Coronary artery (tissue), 2 donors: Measurements from ENCODE around the gene E2F1.

Experiments used
- DNase-seq: peaks from one replicate; pipeline ENCODE4 v3.0.0-alpha.2; 2017; ENCODE audit warnings: low spot score
- H3K27ac ChIP-seq, 2 donors: fragments of 200-600 bp; sonication (generic); one replicate each; pipeline ENCODE4 v1.5.1; 2016 to 2019
- H3K4me3 ChIP-seq: fragments of 200-600 bp; sonication (generic); 2 replicates; pipeline ENCODE4 v1.5.1; 2016; ENCODE audit warnings: mild to moderate bottlenecking, moderate library complexity
- CTCF ChIP-seq: fragments of 200-600 bp; sonication (generic); IDR thresholded peaks from one replicate; pipeline ENCODE4 v1.5.1; 2019; ENCODE audit warnings: antibody characterized with exemption

The E2F1 gene

GRCh38 chr20:33686100-33686983 is at the start of gene E2F1:
Gene E2F1 (minus strand): TSS chr20:33686385. CDS start chr20:33686264, 121 bp downstream.
- Histone ChIP-seq H3K4me3 (peak within 1 kb of the TSS; percentile 70), H3K27ac (peak within 1 kb of the TSS; percentile 6 to 72)
- TF ChIP-seq CTCF: no peak
- peak; percentile 96 for DNase-seq

GRCh38 chr20:33733654-33734576 is 47.7 kb upstream of the E2F1 start:
- TF ChIP-seq CTCF: no peak
- Histone ChIP-seq H3K27ac (peak overlapping the region; percentile 45 to 79), H3K4me3 (peak overlapping the region; percentile 30)
- DNase-seq: no peak

GRCh38 chr20:33732166-33732970 is 46.2 kb upstream of the E2F1 start:
- no peak for TF ChIP-seq CTCF
- peak overlapping the region; percentile 89 for H3K4me3 ChIP-seq
- peak overlapping the region; percentile 84 to 97 for H3K27ac ChIP-seq
- no peak for DNase-seq

GRCh38 chr20:33731693-33732165 is 45.5 kb upstream of the E2F1 start, which contains the start of gene ZNF341:
Gene ZNF341 (plus strand): TSS chr20:33731996. CDS start chr20:33732022, 26 bp downstream.
- peak within 1 kb of the TSS; percentile 84 to 97 for H3K27ac ChIP-seq
- DNase-seq: peak; percentile 90
- peak; percentile 76 for TF ChIP-seq CTCF
- peak within 1 kb of the TSS; percentile 89 for H3K4me3 ChIP-seq

GRCh38 chr20:33730946-33731692 is 44.9 kb upstream of the E2F1 start:
- H3K27ac ChIP-seq: peak overlapping the region; percentile 84 to 97
- no peak for DNase-seq
- H3K4me3 ChIP-seq: peak overlapping the region; percentile 89
- no peak for TF ChIP-seq CTCF

GRCh38 chr20:33729101-33729500 is 42.9 kb upstream of the E2F1 start:
- TF ChIP-seq CTCF: no peak
- no peak overlapping the region for H3K27ac ChIP-seq

More at GRCh38 chr20:33729101-33729500, 42.9 kb upstream of the E2F1 start:
- no peak for DNase-seq
- no peak overlapping the region for H3K4me3 ChIP-seq
